ENCODE data around the gene ARHGEF40. TPM values are rescaled to one million over a fixed set of nuclear protein-coding genes. Genes with fewer than 3 reads are reported as not detected.
A peak's percentile ranks its signal among the peaks of the same experiment; 100 is the strongest.

Gene ARHGEF40
- total and polyA plus RNA-seq, 2 donors (not counting 1 experiment from before 2014, with no cell fraction given), result 1.0 to 1.7 TPM

GRCh38 chr14:21096978-21097635 is 27.0 kb downstream of the ARHGEF40 start:
- POLR2A ChIA-PET, result interaction anchor here (1.8 kb wide), 1 partner anchor 26 kb away, joined by 10 read pairs; no protein-coding TSS in a partner anchor

More at GRCh38 chr14:21096978-21097635, 27.0 kb downstream of the ARHGEF40 start:
- H2AFZ ChIP-seq (ENCODE audit: insufficient read depth, low read depth, low read length, poor library complexity, severe bottlenecking), result peak overlapping the region; percentile 53
- 100% methylated on average over 2 of the region's 10 CpGs for WGBS (ENCODE audit: insufficient coverage)
- Mint-ChIP-seq H3K27me3 (peaks cover 26% of the 10 kb centered on the region), H3K4me1 (peaks cover 16% of the 10 kb centered on the region), H3K4me3 (peak overlapping the region; percentile 78), H3K9me3 (ENCODE audit: insufficient read depth) (no peaks in the 10 kb centered on the region), H3K27ac (peak overlapping the region; percentile 63)
- H3K4me2 ChIP-seq (replicated peaks; ENCODE audit: low read depth, low read length, poor library complexity, severe bottlenecking), result peak overlapping the region; percentile 68
- peaks cover 13 to 23% of the 10 kb centered on the region in 2 donors for H3K4me1 ChIP-seq (ENCODE audit: control insufficient read depth in 2 of 2, insufficient read depth in 2 of 2, low read length in 2 of 2)
- intact Hi-C loops (cut with micrococcal nuclease), result no loop called here
- TF ChIP-seq CTCF (IDR thresholded peaks at IDR 0.05) (no peak), EZH2 (IDR thresholded peaks at IDR 0.05; ENCODE audit: borderline replicate concordance, insufficient read depth, low read depth, low read length, poor library complexity, severe bottlenecking) (no peak)
- H3K9ac ChIP-seq (ENCODE audit: low read length), result no peak overlapping the region
- H3K79me2 ChIP-seq (ENCODE audit: control insufficient read depth, insufficient read depth, low read length), result no peaks in the 10 kb centered on the region
- no peaks in the 10 kb centered on the region for H4K20me1 ChIP-seq (ENCODE audit: control insufficient read depth, insufficient read depth, low read length, poor library complexity, severe bottlenecking)
- peaks cover 0 to 31% (median 18%) of the 10 kb centered on the region in 4 experiments for H3K27me3 ChIP-seq (replicated peaks in 1 of 4; ENCODE audit: control extremely low read depth in 1 of 4, control insufficient read depth in 3 of 4, insufficient read depth in 4 of 4, low read length in 3 of 4)
- H3K27ac ChIP-seq (ENCODE audit: low read length in 2 of 2), result no peak overlapping the region
- no peaks in the 10 kb centered on the region for H3K9me3 ChIP-seq (ENCODE audit: control extremely low read depth in 1 of 3, control insufficient read depth in 2 of 3, insufficient read depth in 1 of 3, low read length in 2 of 3)
- CTCF ChIA-PET, result interaction anchor here (1.1 to 7.5 kb wide), 8 partner anchors 7 to 82 kb away, joined by 3 to 171 read pairs (median 14); partner anchors contain the start of genes ARHGEF40 and TMEM253
- ATAC-seq (ENCODE audit: low read depth), result no peak
- DNase-seq, result no peak
- peak overlapping the region in 2 of 5 experiments; percentile 26 to 36 for H3K4me3 ChIP-seq (ENCODE audit: control extremely low read depth in 1 of 5, extremely low read depth in 1 of 5, insufficient read depth in 1 of 5, low read depth in 2 of 5, low read length in 4 of 5)
- no peaks in the 10 kb centered on the region for H3K36me3 ChIP-seq (replicated peaks in 1 of 2; ENCODE audit: control extremely low read depth in 1 of 2, control insufficient read depth in 1 of 2, extremely low read depth in 1 of 2, insufficient read depth in 2 of 2, low read length in 1 of 2)

Data from B cell (primary cell).